NCI-H2029 (cell line): Measurements from ENCODE around the gene CHMP1A.

Experiments used
- DNase-seq: peaks from one replicate; lab custom pipeline; 2025; lab: John Stamatoyannopoulos, UW

The CHMP1A gene

DNA sequence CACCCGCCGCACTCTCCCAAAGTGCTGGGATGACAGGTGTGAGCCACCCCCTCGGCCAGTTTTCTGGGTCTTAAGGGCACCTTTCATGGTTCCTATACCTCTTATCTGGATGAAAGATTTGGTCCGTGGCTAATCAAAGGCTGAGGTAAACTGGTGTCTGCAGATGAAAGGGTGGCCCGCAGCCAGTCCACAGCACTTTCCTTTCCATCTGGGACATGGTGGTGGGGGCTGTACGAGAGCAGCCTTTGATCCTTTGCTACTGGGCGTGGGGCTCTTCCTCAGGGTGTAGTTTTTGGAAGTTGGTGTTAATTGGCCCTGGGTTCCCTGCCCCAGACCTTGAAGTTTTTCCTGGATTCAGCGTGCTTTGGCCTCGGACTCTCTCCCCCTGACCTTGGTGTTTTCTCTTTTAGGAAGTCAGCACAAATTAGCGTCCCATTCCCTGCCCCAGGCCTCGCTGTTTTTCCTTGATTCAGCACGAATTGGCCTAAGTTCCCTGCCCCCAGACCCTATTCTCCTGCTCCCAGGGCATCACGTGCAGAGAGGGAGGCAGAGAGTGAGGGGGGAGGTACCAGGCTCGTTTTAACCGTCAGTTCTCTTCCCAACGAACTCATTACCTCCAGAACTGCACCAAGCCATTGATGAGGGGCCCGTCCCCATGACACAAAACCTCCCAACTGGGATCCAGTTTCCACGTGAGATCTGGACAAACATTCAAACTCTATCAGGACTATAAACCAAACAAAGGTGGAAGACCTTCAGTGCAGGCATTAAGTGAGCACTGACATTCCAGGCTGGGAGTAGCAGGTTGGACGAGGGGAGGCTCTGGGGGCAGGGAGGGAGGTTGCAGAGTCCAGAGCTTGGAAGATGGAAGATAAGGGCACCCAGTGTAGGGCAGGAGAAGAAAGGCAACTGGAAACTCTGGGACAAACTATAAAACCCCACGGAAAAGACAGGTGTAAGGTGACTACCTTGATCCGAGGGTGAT is 32.4 kb downstream of the CHMP1A start:
- DNase-seq, result no peak

DNA sequence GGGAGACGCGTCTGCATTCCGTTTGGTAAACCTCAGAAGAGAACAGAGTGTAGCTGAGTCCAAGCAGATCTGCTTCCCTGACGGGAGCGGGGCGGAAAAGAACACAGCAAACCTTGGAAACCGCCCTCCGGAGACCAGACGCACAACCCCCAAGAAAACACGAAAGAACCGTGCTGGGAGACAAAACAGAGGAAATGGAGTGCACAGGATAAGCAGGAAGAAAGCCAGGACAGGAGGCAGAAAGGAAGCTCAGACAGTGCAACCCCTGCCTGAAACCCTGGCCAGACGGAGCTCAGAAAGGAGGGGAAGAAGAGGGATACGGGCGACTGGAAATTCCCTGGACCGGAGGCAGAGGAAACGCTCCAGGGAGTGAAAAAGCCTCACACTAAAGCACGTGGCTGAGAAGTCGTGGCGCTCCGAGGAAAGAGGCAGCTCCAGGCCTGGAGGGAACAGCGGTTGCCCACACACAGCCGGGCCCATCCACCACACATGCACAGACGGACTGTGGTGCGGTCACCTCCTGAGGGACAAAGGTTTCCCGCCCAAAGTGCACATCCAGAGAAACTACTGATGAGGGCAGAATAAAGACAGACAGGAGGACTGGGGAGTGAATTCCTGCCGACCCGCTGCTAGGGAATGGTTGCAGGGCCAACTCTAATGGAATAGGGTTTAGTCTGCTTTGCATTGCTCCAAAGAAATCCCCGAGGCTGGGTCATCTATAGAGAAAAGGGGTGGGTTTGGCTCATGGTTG is 33.8 kb downstream of the CHMP1A start:
- no peak for DNase-seq

- DNase-seq, result no peak
These were observed 35.7 kb downstream of the CHMP1A start for GRCh38 chr16:89621698-89622409.

GRCh38 chr16:89621136-89621697 is 36.3 kb downstream of the CHMP1A start:
- DNase-seq, result no peak

DNA sequence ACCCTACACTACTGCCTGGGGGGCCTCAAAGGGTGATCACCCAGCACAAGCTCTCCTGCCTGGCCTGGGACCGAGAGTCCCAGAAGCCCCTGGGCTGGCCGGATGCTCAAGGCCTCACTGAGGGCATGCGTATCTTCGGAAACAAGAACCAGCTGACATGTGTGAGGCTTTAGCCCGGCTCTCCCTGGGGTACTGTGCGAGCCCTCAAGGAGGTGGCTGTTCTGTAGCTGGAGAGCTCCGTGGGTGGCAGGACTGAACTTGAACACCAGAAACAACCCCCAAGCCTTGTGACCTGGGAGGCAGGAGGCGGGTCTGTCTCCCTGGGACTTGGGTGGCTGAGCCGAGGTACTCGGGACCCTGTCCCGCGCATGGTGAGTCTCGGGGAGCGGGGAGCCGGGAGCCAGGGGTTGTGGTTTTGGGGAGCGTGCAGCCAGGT is 37.1 kb downstream of the CHMP1A start:
- DNase-seq, result no peak

DNA sequence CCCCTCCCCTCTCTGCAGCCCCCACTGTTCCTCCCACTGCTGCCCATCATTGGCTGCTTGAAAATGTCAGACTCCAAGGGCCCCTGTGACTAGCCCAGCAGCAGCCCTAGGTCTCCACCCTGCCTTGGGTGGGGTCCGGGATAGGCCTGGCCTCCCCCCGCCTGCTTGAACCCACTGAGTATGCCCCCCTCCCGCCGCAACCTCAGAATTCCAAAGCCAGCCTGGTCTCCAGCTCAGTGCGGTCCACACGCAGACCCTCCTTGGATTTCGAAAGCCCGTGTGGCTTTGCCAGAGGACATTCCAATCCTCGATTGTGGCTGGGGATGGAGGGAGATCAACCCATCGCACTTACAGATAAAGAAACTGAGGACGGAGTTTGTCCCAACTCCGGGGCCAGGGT is 37.7 kb downstream of the CHMP1A start:
- no peak for DNase-seq

DNA sequence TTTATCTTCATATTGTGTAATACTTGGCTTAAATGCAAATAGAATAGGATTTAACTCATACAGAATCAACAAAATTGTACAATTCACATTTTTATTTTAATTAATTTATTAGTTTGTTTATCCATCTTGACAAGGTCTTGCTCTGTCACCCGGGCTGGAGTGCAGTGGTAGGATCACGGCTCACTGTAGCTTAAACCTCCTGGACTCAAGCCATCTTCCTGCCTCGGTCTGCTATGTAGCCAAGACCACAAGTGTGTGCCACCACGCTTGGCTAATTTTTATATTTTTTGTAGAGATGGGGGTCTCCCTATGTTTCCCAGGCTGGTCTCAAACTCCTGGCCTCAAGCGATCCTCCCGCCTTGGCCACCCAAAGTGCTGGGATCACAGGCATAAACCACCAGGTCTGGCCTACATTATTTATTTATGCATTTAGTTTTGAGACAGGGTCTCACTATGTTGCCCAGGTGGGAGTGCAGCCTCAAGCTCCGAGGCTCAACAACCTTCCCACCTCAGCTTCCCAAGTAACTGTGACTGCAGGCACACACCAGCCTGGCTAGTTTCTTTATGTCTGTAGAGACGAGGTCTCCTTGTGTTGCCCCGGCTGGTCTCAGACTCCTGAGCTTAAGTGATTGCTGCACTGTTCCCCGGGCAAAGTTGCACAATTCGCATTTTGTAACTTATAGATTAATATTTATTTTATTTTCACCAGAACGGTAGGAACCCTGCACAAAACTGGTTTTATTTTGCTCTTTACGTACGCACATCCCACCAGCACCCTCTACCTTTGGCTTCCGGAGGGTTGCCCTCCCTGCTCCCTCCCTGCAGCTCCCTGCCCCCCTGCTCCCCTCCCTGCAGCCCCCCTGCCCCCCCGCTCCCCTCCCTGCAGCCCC is 39.2 kb downstream of the CHMP1A start:
- no peak for DNase-seq

DNA sequence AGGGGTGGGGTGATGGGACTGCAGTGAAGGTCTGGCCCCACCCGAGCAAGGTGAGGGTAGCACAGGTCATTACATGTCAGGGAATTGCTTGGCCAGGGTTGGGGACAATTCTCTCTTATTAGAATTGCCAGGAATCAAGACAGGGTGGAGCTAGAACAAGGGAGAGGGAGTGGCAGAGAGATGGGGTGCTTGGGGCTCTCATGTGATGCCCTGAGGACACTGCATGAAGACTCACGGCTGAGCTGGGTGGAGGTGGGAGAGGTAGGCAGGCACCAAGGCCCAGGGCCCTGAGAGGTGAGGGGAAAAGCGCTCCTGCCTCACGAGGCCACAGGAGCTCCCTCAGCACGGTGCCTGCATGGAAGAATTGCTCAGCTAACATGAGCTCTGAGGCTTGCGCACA is 40.5 kb downstream of the CHMP1A start:
- DNase-seq, result no peak

- DNase-seq, result no peak
These were observed 40.9 kb downstream of the CHMP1A start for GRCh38 chr16:89616623-89617022.

- DNase-seq, result no peak
These were observed 41.9 kb downstream of the CHMP1A start for GRCh38 chr16:89615596-89616090.

DNA sequence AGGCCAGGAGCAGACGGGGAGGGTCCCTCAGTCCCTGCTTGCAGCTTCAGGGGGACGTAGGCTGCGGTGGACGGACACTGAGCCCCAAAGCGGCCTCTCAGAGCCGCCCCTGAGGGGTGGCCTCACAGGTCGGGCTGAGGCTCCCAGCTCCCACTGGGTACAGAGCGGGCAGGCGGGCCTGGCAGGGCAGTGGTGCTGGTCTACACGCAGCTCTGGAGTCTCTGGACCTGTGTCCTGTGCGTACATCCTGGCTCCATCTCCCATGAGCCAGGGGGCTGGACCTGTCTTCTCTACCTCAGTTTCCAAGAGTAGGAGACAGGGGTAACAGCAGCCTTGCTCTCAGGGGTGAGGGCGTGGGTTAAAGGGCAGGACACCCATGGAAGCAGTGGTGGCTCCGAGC is 42.3 kb downstream of the CHMP1A start:
- no peak for DNase-seq

DNA sequence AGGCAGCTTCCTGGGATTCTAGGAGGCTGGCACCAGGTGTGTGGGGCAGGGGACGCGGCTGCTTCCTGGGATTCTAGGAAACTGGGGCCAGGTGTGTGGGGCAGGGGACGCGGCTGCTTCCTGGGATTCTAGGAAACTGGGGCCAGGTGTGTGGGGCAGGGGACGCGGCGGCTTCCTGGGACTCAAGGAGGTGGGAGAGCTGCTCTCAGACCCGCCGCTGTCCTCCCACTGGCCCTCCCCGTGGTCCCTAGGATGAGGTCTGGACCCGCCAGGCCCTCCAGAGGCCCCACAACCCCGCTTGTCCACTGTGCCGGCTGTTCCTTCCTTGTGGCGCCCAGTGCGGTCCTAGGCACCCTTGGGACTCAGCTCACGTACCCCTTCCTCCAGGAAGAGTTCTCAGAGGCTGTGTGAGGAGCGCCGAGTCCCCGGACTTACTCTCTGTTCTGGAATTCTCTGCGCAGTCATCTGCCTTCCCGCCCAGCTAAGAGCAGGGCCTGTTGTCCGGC is 43.5 kb downstream of the CHMP1A start:
- no peak for DNase-seq

DNA sequence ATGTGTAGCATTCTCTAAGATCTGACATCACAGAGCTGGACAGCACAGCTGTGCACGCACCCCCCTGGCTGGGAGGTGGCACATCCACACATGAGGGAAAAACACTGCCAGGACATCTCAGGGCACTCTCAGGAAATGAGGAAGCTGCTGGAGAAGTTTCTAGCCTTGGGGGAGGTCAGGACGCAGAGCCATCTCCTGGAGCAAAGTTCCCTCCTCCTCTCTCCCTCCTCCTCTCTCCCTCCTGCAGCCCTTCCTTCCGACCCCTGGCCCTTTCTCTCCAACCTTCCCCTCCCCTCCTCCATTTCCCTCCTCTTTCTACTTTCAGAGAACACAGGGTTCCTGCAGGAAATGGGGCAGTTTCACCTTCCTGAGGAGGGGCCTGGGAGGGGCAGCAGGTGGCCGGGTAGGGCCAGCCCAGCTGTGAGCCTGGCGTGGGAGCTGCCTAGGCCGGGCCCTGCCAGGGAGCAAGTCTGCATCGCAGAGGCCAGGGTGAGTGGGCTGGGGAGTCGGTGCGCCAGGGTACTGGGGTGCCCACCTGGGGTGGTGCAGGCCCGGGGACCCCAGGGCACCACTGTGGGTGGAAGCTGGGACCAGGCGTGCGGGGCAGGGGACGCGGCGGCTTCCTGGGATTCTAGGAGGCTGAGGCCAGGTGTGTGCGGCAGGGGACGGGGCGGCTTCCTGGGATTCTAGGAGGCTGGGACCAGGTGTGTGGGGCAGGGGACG is 44.1 kb downstream of the CHMP1A start, which contains the start of gene DPEP1:
Gene DPEP1 (plus strand): TSS at position 412 of the 723 bp plus-strand sequence. CDS start 16,769 bp downstream, outside the sequence.
- no peak for DNase-seq

DNA sequence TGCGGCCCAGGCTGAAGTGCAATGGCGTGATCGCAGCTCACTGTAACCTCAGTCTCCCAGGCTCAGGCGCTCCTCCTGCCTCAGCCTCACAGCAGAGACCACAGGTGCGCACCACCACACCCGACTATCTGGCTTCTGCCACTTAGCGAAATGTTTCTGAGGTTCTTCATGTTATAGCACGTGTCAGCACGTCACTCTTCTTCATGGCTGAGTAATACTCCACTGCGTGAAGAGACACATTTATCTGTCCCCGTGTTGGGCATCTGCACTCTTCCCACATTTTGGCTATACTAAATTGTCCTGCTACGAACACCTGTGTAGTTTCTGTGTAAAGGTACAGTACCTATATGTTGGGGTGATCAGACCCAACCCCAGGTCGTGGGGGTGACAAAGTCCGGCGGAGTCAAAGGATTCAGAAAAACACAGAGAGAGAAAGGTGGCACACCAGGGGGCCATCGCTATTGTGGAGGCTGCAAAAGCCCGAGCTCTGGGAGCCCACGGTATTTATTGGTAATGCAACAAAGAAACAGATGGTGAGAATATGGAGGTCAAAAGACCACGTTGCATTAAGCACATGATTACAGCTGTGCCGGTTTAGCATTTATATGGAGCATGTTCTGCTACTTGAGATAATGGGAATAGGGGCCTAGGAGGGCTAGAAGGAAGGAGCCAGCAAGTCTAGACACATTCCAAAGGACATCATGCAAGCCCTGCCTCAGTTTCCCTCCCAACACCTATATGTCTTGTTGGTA is 44.9 kb downstream of the CHMP1A start:
- no peak for DNase-seq

- no peak for DNase-seq
These were observed 47.4 kb downstream of the CHMP1A start for GRCh38 chr16:89610108-89610453.

DNA sequence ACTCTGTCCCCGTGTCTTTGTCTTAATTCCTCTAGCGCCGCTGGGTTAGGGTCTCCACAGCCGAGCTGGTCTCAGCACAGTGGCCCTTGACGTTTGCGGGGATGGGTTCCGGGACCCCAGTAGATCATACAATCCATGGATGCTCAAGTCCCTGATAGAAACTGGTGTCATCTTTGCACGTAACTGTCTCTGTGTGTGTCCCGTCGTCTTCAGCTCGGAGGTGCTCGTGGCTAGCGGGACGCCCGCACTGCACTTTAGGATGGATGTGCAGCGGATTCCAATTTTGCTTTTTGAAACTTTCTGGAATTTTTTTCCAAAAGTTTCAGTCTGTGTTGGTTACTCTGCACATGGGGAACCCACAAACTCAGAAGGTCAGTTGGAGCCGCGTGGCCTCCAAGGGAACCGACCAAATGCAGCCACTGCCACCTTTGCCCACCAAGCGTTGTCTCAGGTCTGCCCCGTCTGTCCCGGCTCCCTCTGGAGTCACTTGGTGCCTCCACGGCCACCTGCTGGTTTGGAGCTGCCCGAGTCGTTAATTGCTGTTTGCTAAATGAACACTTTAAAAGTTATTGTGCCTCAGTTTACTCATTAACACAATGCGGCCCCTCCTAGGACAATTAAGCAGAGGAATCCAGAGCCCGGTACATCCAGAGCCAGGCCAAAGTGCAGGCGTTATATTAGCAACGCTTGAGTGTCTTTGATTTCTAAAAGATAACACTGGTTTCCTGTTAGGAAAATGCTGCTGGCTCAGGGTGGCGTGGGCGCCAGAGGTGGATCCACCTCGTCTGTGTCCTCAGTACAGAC is 49.4 kb downstream of the CHMP1A start:
- DNase-seq, result no peak

DNA sequence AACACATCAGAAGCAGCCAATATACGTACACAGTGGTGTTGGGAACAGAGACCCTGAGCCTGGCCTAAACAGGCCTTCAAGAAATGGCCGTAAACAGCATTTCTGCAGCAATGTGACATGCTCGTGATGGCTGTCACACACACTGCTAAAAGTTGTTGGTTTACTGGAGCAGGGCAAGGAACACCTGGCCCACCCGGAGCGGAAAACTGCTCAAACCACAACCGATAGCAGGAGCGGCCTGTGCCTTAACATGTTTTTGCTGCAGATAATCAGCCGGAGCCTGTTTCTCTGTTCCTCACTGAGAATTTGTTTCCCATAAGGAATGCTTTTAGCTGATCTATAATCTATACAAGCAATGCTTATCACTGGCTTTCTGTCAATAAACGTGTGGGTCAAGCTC is 50.1 kb downstream of the CHMP1A start:
- DNase-seq, result no peak

- no peak for DNase-seq
These were observed 51.5 kb downstream of the CHMP1A start for GRCh38 chr16:89606006-89606405.
